ENCODE results near the gene PARVB.

Gene PARVB

DNA sequence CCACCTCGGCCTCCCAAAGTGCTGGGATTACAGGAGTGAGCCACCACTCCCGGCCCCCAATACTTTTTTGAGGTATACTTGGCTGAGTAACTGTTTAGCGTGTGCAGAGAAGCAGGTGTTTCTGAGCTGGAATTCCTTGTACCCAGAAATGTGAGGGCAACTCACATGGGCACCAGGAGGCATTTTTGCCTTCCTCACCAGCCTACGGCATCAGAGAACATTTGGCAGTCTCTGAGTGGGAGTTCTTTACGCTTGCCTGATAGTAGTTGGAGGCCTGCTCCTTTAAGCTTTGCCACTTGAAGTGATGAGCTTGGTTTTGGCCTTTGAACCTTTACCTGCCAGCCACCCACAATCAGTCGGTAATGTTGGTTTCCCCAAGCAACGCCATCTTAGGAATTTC, 9.2 kb downstream of the PARVB start:
- Histone ChIP-seq H3K27me3 (ENCODE audit: control insufficient read depth in 2 of 2, insufficient read depth in 2 of 2, low read length in 2 of 2) (no peaks in the 10 kb centered on the region), H3K4me3 (ENCODE audit: low read length in 2 of 2) (no peak overlapping the region), H3K9ac (ENCODE audit: low read depth in 1 of 2, low read length in 2 of 2) (no peak overlapping the region), H3K4me1 (ENCODE audit: control insufficient read depth in 2 of 2, insufficient read depth in 2 of 2, low read length in 2 of 2) (no peaks in the 10 kb centered on the region), H3K9me3 (ENCODE audit: control insufficient read depth in 2 of 2, low read length in 2 of 2) (no peaks in the 10 kb centered on the region), H3K36me3 (ENCODE audit: control insufficient read depth in 2 of 2, insufficient read depth in 2 of 2, low read length in 2 of 2) (no peaks in the 10 kb centered on the region), H3K27ac (ENCODE audit: low read depth in 2 of 2, low read length in 2 of 2) (no peak overlapping the region)

DNA sequence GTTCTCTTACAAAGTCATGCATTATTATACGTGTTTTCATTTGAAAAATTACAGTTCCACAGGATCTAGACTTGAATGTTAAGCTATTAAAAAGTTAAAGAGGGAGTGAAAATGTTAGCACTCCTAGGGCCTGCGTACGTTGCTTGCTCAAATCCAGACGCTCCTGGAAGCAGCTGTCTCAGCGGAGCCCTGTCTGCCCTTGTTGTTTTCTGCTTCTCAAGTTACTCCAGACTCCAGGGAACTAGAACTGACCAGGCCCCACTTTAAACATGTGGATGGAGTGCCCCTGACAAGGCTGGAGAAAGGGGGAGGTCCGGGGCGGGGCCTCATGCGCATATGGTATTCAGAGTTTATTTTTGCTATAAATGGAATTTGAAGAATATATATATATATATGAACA, 9.6 kb downstream of the PARVB start:
- H3K9ac ChIP-seq (ENCODE audit: low read depth in 1 of 2, low read length in 2 of 2): no peak overlapping the region
- no peak overlapping the region for H3K27ac ChIP-seq (ENCODE audit: low read depth in 2 of 2, low read length in 2 of 2)
- no peaks in the 10 kb centered on the region for H3K9me3 ChIP-seq (ENCODE audit: control insufficient read depth in 2 of 2, low read length in 2 of 2)
- no peaks in the 10 kb centered on the region for H3K27me3 ChIP-seq (ENCODE audit: control insufficient read depth in 2 of 2, insufficient read depth in 2 of 2, low read length in 2 of 2)
- H3K4me1 ChIP-seq (ENCODE audit: control insufficient read depth in 2 of 2, insufficient read depth in 2 of 2, low read length in 2 of 2): no peaks in the 10 kb centered on the region
- no peak overlapping the region for H3K4me3 ChIP-seq (ENCODE audit: low read length in 2 of 2)
- no peaks in the 10 kb centered on the region for H3K36me3 ChIP-seq (ENCODE audit: control insufficient read depth in 2 of 2, insufficient read depth in 2 of 2, low read length in 2 of 2)

DNA sequence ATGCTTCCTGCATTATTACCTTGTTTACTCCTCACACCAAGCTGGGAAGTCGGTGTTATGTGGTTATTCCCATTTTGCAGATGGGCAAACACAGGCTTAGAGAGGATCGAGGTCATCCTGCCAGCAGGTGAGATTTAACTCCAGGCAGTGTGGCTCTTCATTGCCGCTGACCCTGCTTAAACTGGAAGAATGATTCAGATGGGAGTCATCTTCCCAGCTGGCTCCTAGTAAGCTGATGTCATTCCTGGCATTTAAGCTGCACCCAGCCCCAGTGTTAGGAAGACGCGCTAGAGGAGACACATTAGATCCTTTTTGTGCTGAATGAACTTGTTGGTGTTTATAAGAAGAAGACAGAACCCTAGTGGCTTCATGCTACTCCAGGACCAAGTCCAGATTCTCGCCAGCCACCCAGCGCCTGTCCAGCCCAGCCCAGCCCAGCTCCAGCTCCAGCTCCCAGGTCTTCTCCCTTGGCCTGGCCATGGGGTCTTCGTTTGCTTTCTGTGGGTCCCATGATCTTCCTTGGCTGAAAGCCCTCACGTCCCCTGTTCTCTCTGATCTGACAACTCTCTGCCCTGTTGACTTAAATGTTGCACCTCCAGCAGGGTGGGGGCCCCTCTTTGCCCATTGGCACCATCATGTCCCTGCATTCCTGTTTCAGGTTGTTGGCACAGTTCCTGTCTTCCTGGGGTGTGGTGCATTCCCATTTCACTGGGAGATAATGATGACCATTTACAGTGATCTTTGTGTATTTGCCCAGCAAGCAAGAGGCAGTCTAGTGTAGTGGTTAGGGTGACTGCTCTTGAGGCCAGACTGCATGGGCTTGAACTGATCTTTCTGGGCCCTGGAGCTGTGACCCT, 13.6 kb downstream of the PARVB start:
- H3K36me3 ChIP-seq (ENCODE audit: control insufficient read depth in 2 of 2, insufficient read depth in 2 of 2, low read length in 2 of 2): no peaks in the 10 kb centered on the region
- H3K9ac ChIP-seq (ENCODE audit: low read depth in 1 of 2, low read length in 2 of 2): no peak overlapping the region
- H3K4me3 ChIP-seq (ENCODE audit: low read length in 2 of 2): no peak overlapping the region
- H3K9me3 ChIP-seq (ENCODE audit: control insufficient read depth in 2 of 2, low read length in 2 of 2): no peaks in the 10 kb centered on the region
- H3K27me3 ChIP-seq (ENCODE audit: control insufficient read depth in 2 of 2, insufficient read depth in 2 of 2, low read length in 2 of 2): no peaks in the 10 kb centered on the region
- H3K4me1 ChIP-seq (ENCODE audit: control insufficient read depth in 2 of 2, insufficient read depth in 2 of 2, low read length in 2 of 2): no peaks in the 10 kb centered on the region
- H3K27ac ChIP-seq (ENCODE audit: low read depth in 2 of 2, low read length in 2 of 2): no peak overlapping the region

DNA sequence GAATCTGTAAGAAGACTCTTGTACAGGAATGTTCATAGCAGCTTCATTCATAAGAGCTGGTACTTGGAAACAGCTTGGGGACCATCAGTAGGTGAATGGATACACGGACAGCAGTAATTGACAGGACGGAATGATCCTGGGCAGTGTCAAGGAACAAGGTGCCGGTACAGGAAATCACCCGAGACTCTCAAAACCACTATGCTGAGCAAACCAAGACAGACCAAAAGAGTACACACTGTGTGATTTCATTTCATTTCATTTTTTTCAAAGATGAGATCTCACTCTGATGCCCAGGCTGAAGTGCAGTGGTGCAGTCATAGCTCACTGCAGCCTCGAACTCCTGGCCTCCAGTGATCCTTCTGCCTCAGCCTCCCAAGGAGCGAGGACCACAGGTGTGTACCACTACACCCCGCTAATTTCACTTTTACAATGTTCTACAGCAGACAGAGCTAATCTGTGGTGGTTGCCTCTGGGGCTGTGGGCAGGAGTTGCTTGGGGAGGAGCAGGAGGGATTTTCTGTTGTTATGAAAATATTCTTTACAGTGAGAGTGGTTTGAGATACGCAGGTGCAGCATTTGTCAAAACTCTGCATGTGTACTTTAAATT, 15.6 kb downstream of the PARVB start:
- Histone ChIP-seq H3K27me3 (ENCODE audit: control insufficient read depth in 2 of 2, insufficient read depth in 2 of 2, low read length in 2 of 2) (no peaks in the 10 kb centered on the region), H3K27ac (ENCODE audit: low read depth in 2 of 2, low read length in 2 of 2) (no peak overlapping the region), H3K9me3 (ENCODE audit: control insufficient read depth in 2 of 2, low read length in 2 of 2) (no peaks in the 10 kb centered on the region), H3K4me1 (ENCODE audit: control insufficient read depth in 2 of 2, insufficient read depth in 2 of 2, low read length in 2 of 2) (no peaks in the 10 kb centered on the region), H3K36me3 (ENCODE audit: control insufficient read depth in 2 of 2, insufficient read depth in 2 of 2, low read length in 2 of 2) (no peaks in the 10 kb centered on the region), H3K9ac (ENCODE audit: low read depth in 1 of 2, low read length in 2 of 2) (no peak overlapping the region), H3K4me3 (ENCODE audit: low read length in 2 of 2) (no peak overlapping the region)

DNA sequence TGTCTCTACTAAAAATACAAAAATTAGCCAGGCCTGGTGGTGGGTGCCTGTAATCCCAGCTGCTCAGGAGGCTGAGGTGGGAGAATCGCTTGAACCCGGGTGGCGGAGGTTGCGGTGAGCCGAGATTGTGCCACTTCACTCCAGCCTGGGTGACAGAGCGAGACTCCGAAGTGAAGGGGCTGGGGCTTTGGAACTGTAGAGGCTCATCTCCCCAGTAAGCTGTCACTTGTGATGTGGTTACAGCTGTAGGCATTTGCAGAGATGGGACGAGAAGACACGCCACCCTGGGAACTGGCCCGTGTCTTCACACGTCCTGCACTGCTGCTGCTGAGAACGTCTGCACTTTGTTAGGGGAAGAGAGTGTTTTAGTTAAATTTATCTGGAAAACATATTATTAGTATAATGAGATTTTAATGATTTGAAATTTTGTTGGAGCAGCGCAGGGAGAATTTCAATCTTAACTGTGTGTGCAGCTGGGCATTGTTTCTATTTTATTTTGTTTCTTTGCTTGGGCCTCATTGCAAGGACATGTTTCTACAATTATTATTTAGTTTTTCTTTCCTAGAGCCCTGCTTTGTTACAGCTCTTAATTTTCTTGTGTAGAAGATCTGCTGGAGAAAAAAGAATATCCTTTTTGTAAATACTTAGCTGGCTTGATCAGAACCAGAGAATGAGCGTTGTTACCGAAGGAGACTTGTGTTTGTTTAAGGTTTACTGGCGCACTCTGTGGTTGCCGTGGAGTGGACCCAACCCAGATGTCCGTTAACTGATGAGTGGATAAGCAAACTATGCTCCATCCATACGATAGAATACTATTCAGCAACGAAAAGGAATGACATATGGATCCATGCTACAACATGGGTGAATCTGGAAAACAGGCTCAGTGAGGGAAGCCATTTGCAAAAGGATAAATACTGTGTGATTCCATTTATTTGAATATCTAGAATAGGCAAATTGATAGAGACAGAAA, 18.4 kb downstream of the PARVB start:
- no peaks in the 10 kb centered on the region for H3K9me3 ChIP-seq (ENCODE audit: control insufficient read depth in 2 of 2, low read length in 2 of 2)
- H3K9ac ChIP-seq (ENCODE audit: low read depth in 1 of 2, low read length in 2 of 2): no peak overlapping the region
- H3K4me3 ChIP-seq (ENCODE audit: low read length in 2 of 2): no peak overlapping the region
- no peaks in the 10 kb centered on the region for H3K27me3 ChIP-seq (ENCODE audit: control insufficient read depth in 2 of 2, insufficient read depth in 2 of 2, low read length in 2 of 2)
- no peaks in the 10 kb centered on the region for H3K36me3 ChIP-seq (ENCODE audit: control insufficient read depth in 2 of 2, insufficient read depth in 2 of 2, low read length in 2 of 2)
- H3K27ac ChIP-seq (ENCODE audit: low read depth in 2 of 2, low read length in 2 of 2): peak overlapping the region in 1 of 2 donors; percentile 13
- peaks cover 0 to under 1% of the 10 kb centered on the region in 2 donors for H3K4me1 ChIP-seq (ENCODE audit: control insufficient read depth in 2 of 2, insufficient read depth in 2 of 2, low read length in 2 of 2)

DNA sequence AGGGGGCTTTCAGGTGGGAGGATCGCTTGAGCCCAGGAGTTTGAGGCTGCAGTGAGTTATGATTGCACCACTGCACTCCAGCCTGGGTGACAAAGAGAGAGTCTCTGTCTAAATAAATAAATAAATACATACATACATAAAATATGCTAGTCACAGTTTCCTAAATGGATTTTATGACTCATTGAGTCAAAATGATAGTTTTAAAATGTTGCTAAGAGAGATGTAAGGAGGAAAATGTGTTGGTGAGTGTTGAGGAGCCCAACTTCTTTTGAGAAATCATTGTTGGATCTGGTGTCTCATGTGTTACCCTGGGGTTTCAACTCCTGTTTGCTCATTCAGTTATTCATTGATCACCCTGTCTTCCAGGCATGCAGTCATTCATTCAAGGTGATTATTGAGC, 21.0 kb downstream of the PARVB start:
- no peaks in the 10 kb centered on the region for H3K9me3 ChIP-seq (ENCODE audit: control insufficient read depth in 2 of 2, low read length in 2 of 2)
- H3K36me3 ChIP-seq (ENCODE audit: control insufficient read depth in 2 of 2, insufficient read depth in 2 of 2, low read length in 2 of 2): no peaks in the 10 kb centered on the region
- H3K4me3 ChIP-seq (ENCODE audit: low read length in 2 of 2): no peak overlapping the region
- no peak overlapping the region for H3K9ac ChIP-seq (ENCODE audit: low read depth in 1 of 2, low read length in 2 of 2)
- H3K27me3 ChIP-seq (ENCODE audit: control insufficient read depth in 2 of 2, insufficient read depth in 2 of 2, low read length in 2 of 2): no peaks in the 10 kb centered on the region
- no peak overlapping the region for H3K27ac ChIP-seq (ENCODE audit: low read depth in 2 of 2, low read length in 2 of 2)
- H3K4me1 ChIP-seq (ENCODE audit: control insufficient read depth in 2 of 2, insufficient read depth in 2 of 2, low read length in 2 of 2): peaks cover 0 to 5% of the 10 kb centered on the region in 2 donors

DNA sequence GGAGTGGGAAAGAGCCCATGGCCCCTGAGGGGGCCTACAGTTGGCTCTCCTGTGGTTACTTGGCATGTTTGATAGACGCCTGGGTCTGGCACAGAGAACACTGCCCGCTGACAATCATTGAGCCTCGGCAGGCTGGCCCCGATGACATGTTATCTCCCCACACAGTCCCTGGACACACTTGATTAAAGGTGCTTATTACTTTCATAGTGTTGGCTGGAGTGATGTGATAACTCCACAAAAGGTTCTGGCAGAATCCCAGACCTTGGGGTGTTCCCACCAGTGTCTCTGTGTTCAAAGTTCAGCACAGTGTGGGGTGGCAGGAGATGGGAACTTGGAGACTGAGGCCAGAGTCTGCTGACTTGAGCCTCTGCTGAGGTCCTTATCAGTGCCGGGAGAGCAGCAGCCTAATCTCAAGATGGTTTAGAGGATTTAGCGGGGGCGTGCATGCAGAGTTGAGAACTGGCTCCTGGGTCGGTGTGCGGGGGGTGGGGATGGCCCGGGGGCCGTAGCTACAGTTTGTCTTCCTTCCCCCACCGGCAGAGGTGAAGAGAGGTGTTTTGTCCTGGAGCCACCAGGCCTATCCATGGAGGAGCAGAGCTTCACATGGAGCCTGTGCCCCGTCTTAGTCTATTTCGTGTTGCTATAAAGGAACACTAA, 22.5 kb downstream of the PARVB start:
- H3K36me3 ChIP-seq (ENCODE audit: control insufficient read depth in 2 of 2, insufficient read depth in 2 of 2, low read length in 2 of 2): no peaks in the 10 kb centered on the region
- H3K27ac ChIP-seq (ENCODE audit: low read depth in 2 of 2, low read length in 2 of 2): no peak overlapping the region
- no peaks in the 10 kb centered on the region for H3K9me3 ChIP-seq (ENCODE audit: control insufficient read depth in 2 of 2, low read length in 2 of 2)
- no peak overlapping the region for H3K9ac ChIP-seq (ENCODE audit: low read depth in 1 of 2, low read length in 2 of 2)
- peaks cover 0 to 5% of the 10 kb centered on the region in 2 donors for H3K4me1 ChIP-seq (ENCODE audit: control insufficient read depth in 2 of 2, insufficient read depth in 2 of 2, low read length in 2 of 2)
- no peak overlapping the region for H3K4me3 ChIP-seq (ENCODE audit: low read length in 2 of 2)
- no peaks in the 10 kb centered on the region for H3K27me3 ChIP-seq (ENCODE audit: control insufficient read depth in 2 of 2, insufficient read depth in 2 of 2, low read length in 2 of 2)

DNA sequence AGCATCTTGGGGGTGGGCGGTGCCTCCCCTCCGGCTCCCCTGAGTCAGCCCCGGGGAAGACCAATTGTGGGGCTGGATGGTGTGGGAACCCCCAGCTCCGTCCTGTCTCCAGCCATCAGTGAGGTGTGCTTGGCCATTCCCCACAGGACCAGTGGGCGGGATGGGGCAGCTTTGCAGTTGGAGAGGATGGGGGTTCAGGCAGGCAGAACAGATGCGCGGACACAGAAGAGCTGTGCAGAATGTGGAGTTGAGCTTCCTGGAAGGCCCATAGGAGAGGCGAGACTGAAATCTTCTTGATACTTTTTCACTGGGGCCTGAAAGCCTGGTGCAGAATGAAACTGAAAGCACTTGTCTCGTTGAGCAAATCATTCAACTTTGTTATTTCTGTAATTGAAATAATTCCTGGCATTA, 23.8 kb downstream of the PARVB start:
- H3K4me3 ChIP-seq (ENCODE audit: low read length in 2 of 2): no peak overlapping the region
- no peak overlapping the region for H3K9ac ChIP-seq (ENCODE audit: low read depth in 1 of 2, low read length in 2 of 2)
- H3K9me3 ChIP-seq (ENCODE audit: control insufficient read depth in 2 of 2, low read length in 2 of 2): no peaks in the 10 kb centered on the region
- no peaks in the 10 kb centered on the region for H3K27me3 ChIP-seq (ENCODE audit: control insufficient read depth in 2 of 2, insufficient read depth in 2 of 2, low read length in 2 of 2)
- H3K4me1 ChIP-seq (ENCODE audit: control insufficient read depth in 2 of 2, insufficient read depth in 2 of 2, low read length in 2 of 2): peaks cover 0 to 5% of the 10 kb centered on the region in 2 donors
- H3K27ac ChIP-seq (ENCODE audit: low read depth in 2 of 2, low read length in 2 of 2): peak overlapping the region in 1 of 2 donors; percentile 48
- H3K36me3 ChIP-seq (ENCODE audit: control insufficient read depth in 2 of 2, insufficient read depth in 2 of 2, low read length in 2 of 2): no peaks in the 10 kb centered on the region

DNA sequence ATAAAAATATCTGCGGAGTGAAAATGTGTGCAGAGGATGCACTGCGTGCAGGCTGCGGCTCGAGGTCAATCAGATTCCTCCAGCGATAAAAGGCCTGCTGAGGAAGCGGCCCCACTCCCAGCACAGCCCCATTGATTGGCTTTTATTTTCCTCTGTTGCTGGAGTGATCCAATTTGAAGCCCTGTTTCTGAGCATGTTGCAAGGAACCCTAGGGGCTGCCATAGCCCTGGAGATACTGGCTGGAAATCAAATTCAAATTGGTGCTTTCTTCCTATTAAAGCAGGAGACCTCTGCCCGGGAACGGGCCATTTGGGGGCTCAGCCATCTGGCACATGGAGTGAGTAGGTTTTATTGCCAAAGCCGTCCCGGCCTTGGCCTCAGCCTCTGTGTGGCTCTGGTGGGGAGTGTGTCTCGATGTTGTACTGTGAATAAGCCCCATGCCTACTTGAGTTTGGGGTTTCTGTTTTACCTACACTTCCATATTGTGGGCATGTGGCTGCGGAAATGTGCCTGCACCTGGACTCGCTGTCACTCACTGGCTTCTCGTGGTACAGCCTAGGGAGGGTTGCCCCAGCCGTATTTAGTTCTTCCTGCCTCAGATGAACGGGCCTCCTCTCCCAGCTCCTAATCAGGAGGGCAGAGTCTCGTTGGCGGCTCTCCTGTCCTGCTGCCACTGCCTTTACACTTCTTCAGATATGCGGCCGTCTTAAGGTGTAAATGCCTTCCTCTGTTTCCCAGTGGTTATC, 25.6 kb downstream of the PARVB start:
- Histone ChIP-seq H3K9me3 (ENCODE audit: control insufficient read depth in 2 of 2, low read length in 2 of 2) (no peaks in the 10 kb centered on the region), H3K36me3 (ENCODE audit: control insufficient read depth in 2 of 2, insufficient read depth in 2 of 2, low read length in 2 of 2) (no peaks in the 10 kb centered on the region), H3K27ac (ENCODE audit: low read depth in 2 of 2, low read length in 2 of 2) (no peak overlapping the region), H3K4me1 (ENCODE audit: control insufficient read depth in 2 of 2, insufficient read depth in 2 of 2, low read length in 2 of 2) (peaks cover 0 to 5% of the 10 kb centered on the region in 2 donors), H3K4me3 (ENCODE audit: low read length in 2 of 2) (no peak overlapping the region), H3K9ac (ENCODE audit: low read depth in 1 of 2, low read length in 2 of 2) (no peak overlapping the region), H3K27me3 (ENCODE audit: control insufficient read depth in 2 of 2, insufficient read depth in 2 of 2, low read length in 2 of 2) (no peaks in the 10 kb centered on the region)

Measured in mucosa of rectum (tissue), 2 donors.